Measurements from ENCODE around the gene B4GALNT1.
"Not testable (repeated sequence)": the region's sequence is repeated elsewhere in the genome, so short reads cannot be mapped to it uniquely, and the experiment has no call there.

The B4GALNT1 gene

DNA sequence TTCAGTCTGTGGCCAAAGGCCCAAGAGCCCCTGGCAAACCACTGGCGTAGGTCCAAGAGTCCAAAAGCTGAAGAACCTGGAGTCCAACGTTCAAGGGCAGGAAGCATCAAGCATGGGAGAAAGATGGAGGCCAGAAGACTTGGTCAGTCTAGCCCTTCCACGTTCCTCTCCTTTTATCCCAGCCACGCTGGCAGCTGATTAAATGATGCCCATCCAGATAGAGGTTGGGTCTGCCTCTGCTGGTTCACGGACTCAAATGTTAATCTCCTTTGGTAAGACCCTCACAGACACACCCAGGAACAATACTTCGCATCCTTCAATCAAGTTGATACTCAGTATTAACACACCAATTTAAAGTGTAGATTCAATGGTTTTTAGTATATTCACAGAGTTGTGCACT is 39.8 kb upstream of the B4GALNT1 start:
- WGBS = 76% methylated on average over 6 of the region's 6 CpGs
- H3K27me3 ChIP-seq (ENCODE audit: control insufficient read depth in 1 of 2, insufficient read depth in 1 of 2, low read length in 2 of 2) = no peaks in the 10 kb centered on the region
- H2BK5ac ChIP-seq (ENCODE audit: low read depth, low read length, poor library complexity, severe bottlenecking) = no peak overlapping the region
- no peaks in the 10 kb centered on the region for H3K9me3 ChIP-seq (ENCODE audit: control insufficient read depth, low read length)
- no peak overlapping the region for H2BK120ac ChIP-seq (ENCODE audit: low read depth, low read length)
- H3K27ac ChIP-seq (ENCODE audit: low read length, poor library complexity, severe bottlenecking) = no peak overlapping the region
- H4K8ac ChIP-seq (ENCODE audit: low read length) = no peak overlapping the region
- H3K14ac ChIP-seq (ENCODE audit: low read length in 2 of 2) = no peak overlapping the region
- no peaks in the 10 kb centered on the region for H3K4me1 ChIP-seq (ENCODE audit: control insufficient read depth, insufficient read depth, low read depth, low read length)
- no peaks in the 10 kb centered on the region for H3K79me1 ChIP-seq (replicated peaks; ENCODE audit: low read length, poor library complexity, severe bottlenecking)
- no peak overlapping the region for H2AK5ac ChIP-seq (ENCODE audit: low read length, severe bottlenecking)
- DNase-seq = no peak
- no peak overlapping the region for H4K91ac ChIP-seq (ENCODE audit: low read length)
- H3K4me2 ChIP-seq (ENCODE audit: low read length, poor library complexity, severe bottlenecking) = no peak overlapping the region
- no peak overlapping the region for H2AFZ ChIP-seq (ENCODE audit: low read depth, low read length)
- no peak overlapping the region for H3K18ac ChIP-seq (ENCODE audit: low read depth in 1 of 2, low read length in 2 of 2)
- no peak overlapping the region for H3K4me3 ChIP-seq (ENCODE audit: insufficient read depth in 1 of 2, low read depth in 1 of 2, low read length in 2 of 2)
- no peak overlapping the region for H2BK12ac ChIP-seq (ENCODE audit: low read length in 2 of 2)
- no peaks in the 10 kb centered on the region for H3K36me3 ChIP-seq (ENCODE audit: control insufficient read depth in 1 of 2, insufficient read depth in 2 of 2, low read depth in 1 of 2, low read length in 2 of 2)
- no peak overlapping the region for H3K4ac ChIP-seq (ENCODE audit: low read depth in 1 of 2, low read length in 2 of 2)
- no peak overlapping the region for H3K23ac ChIP-seq (ENCODE audit: low read length in 2 of 2)
- H3K9ac ChIP-seq (ENCODE audit: low read length) = no peak overlapping the region
- H2BK15ac ChIP-seq (ENCODE audit: low read depth, poor library complexity, severe bottlenecking) = no peak overlapping the region

DNA sequence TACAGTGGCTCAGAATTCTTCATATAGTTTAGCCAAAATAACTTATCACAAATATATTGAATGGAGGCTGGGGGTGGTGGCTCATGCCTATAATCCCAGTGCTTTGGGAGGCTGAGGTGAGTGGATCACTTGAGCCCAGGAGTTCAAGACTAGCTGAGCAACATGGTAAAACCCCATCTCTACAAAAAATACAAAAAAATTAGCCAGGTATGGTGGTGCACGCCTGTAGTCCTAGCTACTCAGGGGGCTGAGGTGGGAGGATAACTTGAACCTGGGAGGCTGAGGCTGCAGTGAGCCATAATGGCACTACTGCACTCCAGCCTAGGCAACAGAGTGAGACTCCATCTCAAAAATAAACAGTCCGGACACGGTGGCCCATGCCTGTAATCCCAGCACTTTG is 38.8 kb upstream of the B4GALNT1 start:
- WGBS = 100% methylated on average over 1 of the region's 3 CpGs
- H3K4me3 ChIP-seq (ENCODE audit: insufficient read depth in 1 of 2, low read depth in 1 of 2, low read length in 2 of 2); H3K27ac ChIP-seq (ENCODE audit: low read length, poor library complexity, severe bottlenecking); H3K79me1 ChIP-seq (replicated peaks; ENCODE audit: low read length, poor library complexity, severe bottlenecking); H2AFZ ChIP-seq (ENCODE audit: low read depth, low read length); H3K9ac ChIP-seq (ENCODE audit: low read length); H3K4me2 ChIP-seq (ENCODE audit: low read length, poor library complexity, severe bottlenecking); H3K4ac ChIP-seq (ENCODE audit: low read depth in 1 of 2, low read length in 2 of 2); DNase-seq; H2BK120ac ChIP-seq (ENCODE audit: low read depth, low read length); H4K8ac ChIP-seq (ENCODE audit: low read length); H3K9me3 ChIP-seq (ENCODE audit: control insufficient read depth, low read length); H3K4me1 ChIP-seq (ENCODE audit: control insufficient read depth, insufficient read depth, low read depth, low read length); H3K27me3 ChIP-seq (ENCODE audit: control insufficient read depth in 1 of 2, insufficient read depth in 1 of 2, low read length in 2 of 2); H3K36me3 ChIP-seq (ENCODE audit: control insufficient read depth in 1 of 2, insufficient read depth in 2 of 2, low read depth in 1 of 2, low read length in 2 of 2); H4K91ac ChIP-seq (ENCODE audit: low read length); H3K23ac ChIP-seq (ENCODE audit: low read length in 2 of 2); H2AK5ac ChIP-seq (ENCODE audit: low read length, severe bottlenecking); H2BK15ac ChIP-seq (ENCODE audit: low read depth, poor library complexity, severe bottlenecking); H2BK5ac ChIP-seq (ENCODE audit: low read depth, low read length, poor library complexity, severe bottlenecking); H3K14ac ChIP-seq (ENCODE audit: low read length in 2 of 2); H3K18ac ChIP-seq (ENCODE audit: low read depth in 1 of 2, low read length in 2 of 2); H2BK12ac ChIP-seq (ENCODE audit: low read length in 2 of 2): not testable (repeated sequence)

DNA sequence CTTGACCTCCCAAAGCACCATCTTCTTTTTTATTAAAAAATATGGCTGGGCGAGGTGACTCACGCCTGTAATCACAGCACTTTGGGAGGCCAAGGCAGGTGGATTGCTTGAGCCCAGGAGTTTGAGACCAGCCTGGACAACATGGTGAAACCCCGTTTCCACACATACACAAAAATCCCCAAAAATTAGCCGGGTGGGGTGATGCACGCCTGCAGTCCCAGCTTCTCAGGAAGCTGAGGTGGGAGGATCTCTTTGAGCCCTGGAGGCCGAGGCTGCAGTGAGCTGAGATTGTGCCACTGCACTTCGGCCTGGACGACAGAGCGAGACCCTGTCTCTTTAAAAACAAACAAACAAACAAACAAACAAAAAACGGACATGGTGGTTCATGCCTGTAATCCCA is 36.7 kb upstream of the B4GALNT1 start:
- H3K4me2 ChIP-seq (ENCODE audit: low read length, poor library complexity, severe bottlenecking); H3K14ac ChIP-seq (ENCODE audit: low read length in 2 of 2); H3K36me3 ChIP-seq (ENCODE audit: control insufficient read depth in 1 of 2, insufficient read depth in 2 of 2, low read depth in 1 of 2, low read length in 2 of 2); H4K8ac ChIP-seq (ENCODE audit: low read length); H3K18ac ChIP-seq (ENCODE audit: low read depth in 1 of 2, low read length in 2 of 2); H3K27ac ChIP-seq (ENCODE audit: low read length, poor library complexity, severe bottlenecking); H3K27me3 ChIP-seq (ENCODE audit: control insufficient read depth in 1 of 2, insufficient read depth in 1 of 2, low read length in 2 of 2); H3K23ac ChIP-seq (ENCODE audit: low read length in 2 of 2); H3K4me3 ChIP-seq (ENCODE audit: insufficient read depth in 1 of 2, low read depth in 1 of 2, low read length in 2 of 2); H4K91ac ChIP-seq (ENCODE audit: low read length); H2BK5ac ChIP-seq (ENCODE audit: low read depth, low read length, poor library complexity, severe bottlenecking); H3K4me1 ChIP-seq (ENCODE audit: control insufficient read depth, insufficient read depth, low read depth, low read length); H3K79me1 ChIP-seq (replicated peaks; ENCODE audit: low read length, poor library complexity, severe bottlenecking); H2AK5ac ChIP-seq (ENCODE audit: low read length, severe bottlenecking); H2BK12ac ChIP-seq (ENCODE audit: low read length in 2 of 2); DNase-seq; H3K9ac ChIP-seq (ENCODE audit: low read length); H3K4ac ChIP-seq (ENCODE audit: low read depth in 1 of 2, low read length in 2 of 2); H2BK120ac ChIP-seq (ENCODE audit: low read depth, low read length); H2AFZ ChIP-seq (ENCODE audit: low read depth, low read length); H3K9me3 ChIP-seq (ENCODE audit: control insufficient read depth, low read length); H2BK15ac ChIP-seq (ENCODE audit: low read depth, poor library complexity, severe bottlenecking): not testable (repeated sequence)
- WGBS = 87% methylated on average over 9 of the region's 10 CpGs

DNA sequence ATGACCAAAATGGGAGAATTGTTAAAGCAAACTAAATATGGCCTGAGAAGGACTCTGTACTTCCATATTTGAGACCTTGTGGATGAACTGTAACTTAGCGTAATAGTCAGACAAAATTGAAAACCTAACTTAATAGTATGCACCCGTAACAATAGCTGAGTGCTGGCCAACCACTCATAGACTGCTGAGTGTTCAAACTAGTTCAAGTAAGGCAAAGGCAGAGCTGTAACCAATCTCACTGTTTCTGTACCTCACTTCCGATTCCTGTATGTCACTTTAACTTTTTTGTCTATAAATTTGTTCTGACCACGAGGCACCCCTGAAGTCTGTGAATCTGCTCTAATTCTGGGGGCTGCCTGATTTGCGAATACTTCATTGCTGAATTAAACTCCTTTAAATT is 33.9 kb upstream of the B4GALNT1 start:
- Histone ChIP-seq H4K8ac (ENCODE audit: low read length) (no peak overlapping the region), H3K4me3 (ENCODE audit: insufficient read depth in 1 of 2, low read depth in 1 of 2, low read length in 2 of 2) (no peak overlapping the region), H3K18ac (ENCODE audit: low read depth in 1 of 2, low read length in 2 of 2) (no peak overlapping the region), H3K36me3 (ENCODE audit: control insufficient read depth in 1 of 2, insufficient read depth in 2 of 2, low read depth in 1 of 2, low read length in 2 of 2) (no peaks in the 10 kb centered on the region), H3K9me3 (ENCODE audit: control insufficient read depth, low read length) (no peaks in the 10 kb centered on the region), H3K14ac (ENCODE audit: low read length in 2 of 2) (no peak overlapping the region), H3K27ac (ENCODE audit: low read length, poor library complexity, severe bottlenecking) (no peak overlapping the region), H3K9ac (ENCODE audit: low read length) (no peak overlapping the region), H2BK15ac (ENCODE audit: low read depth, poor library complexity, severe bottlenecking) (no peak overlapping the region), H3K23ac (ENCODE audit: low read length in 2 of 2) (no peak overlapping the region), H3K4me1 (ENCODE audit: control insufficient read depth, insufficient read depth, low read depth, low read length) (no peaks in the 10 kb centered on the region), H3K4ac (ENCODE audit: low read depth in 1 of 2, low read length in 2 of 2) (no peak overlapping the region), H2BK120ac (ENCODE audit: low read depth, low read length) (no peak overlapping the region), H2AK5ac (ENCODE audit: low read length, severe bottlenecking) (no peak overlapping the region), H2BK5ac (ENCODE audit: low read depth, low read length, poor library complexity, severe bottlenecking) (no peak overlapping the region), H3K27me3 (ENCODE audit: control insufficient read depth in 1 of 2, insufficient read depth in 1 of 2, low read length in 2 of 2) (no peaks in the 10 kb centered on the region), H3K4me2 (ENCODE audit: low read length, poor library complexity, severe bottlenecking) (no peak overlapping the region), H3K79me1 (replicated peaks; ENCODE audit: low read length, poor library complexity, severe bottlenecking) (no peaks in the 10 kb centered on the region), H2AFZ (ENCODE audit: low read depth, low read length) (no peak overlapping the region), H2BK12ac (ENCODE audit: low read length in 2 of 2) (no peak overlapping the region), H4K91ac (ENCODE audit: low read length) (no peak overlapping the region)
- no peak for DNase-seq
- 79% methylated on average over 5 of the region's 5 CpGs for WGBS

All from mesenchymal stem cell (in vitro differentiated cells and primary cell).